OCI-LY1 (cell line): ENCODE measurements around the gene CCNYL1.
"Not testable (repeated sequence)": the region's sequence is repeated elsewhere in the genome, so short reads cannot be mapped to it uniquely, and the experiment has no call there.

Source experiments
- H2AFZ ChIP-seq: fragments of 200-600 bp; sonication (generic), shearing (Covaris generic); 2 replicates; pipeline ENCODE4 v1.6.0; 2014; ENCODE audit warnings: antibody characterized with exemption, mild to moderate bottlenecking, low read length
- H3F3A ChIP-seq: fragments of 200-600 bp; sonication (generic), shearing (Covaris generic); 2 replicates; pipeline ENCODE4 v1.6.0; 2014; ENCODE audit warnings: mild to moderate bottlenecking, antibody characterized with exemption, low read length, moderate library complexity; ENCODE audit not compliant: insufficient read depth
- H3K27ac ChIP-seq: fragments of 200-600 bp; sonication (generic); 2 replicates; pipeline ENCODE4 v1.5.1; 2014; ENCODE audit warnings: low read length, mixed run types, mild to moderate bottlenecking, low read depth; ENCODE audit not compliant: poor library complexity, severe bottlenecking
- H3K27me3 ChIP-seq: fragments of 200-600 bp; sonication (generic); 2 replicates; pipeline ENCODE4 v1.6.0; 2014; ENCODE audit warnings: antibody characterized with exemption, mild to moderate bottlenecking, low read length, moderate library complexity; ENCODE audit not compliant: insufficient read depth
- H3K36me3 ChIP-seq: fragments of 200-600 bp; sonication (generic); 2 replicates; pipeline ENCODE4 v1.6.1; 2014; ENCODE audit warnings: mild to moderate bottlenecking, antibody characterized with exemption, low read length, moderate library complexity, mixed read lengths; ENCODE audit not compliant: insufficient read depth
- H3K4me1 ChIP-seq: fragments of 200-600 bp; sonication (generic); 2 replicates; pipeline ENCODE4 v1.5.1; 2014; ENCODE audit warnings: mild to moderate bottlenecking, low read length, moderate library complexity; ENCODE audit not compliant: insufficient read depth, severe bottlenecking
- H3K4me2 ChIP-seq: fragments of 200-600 bp; sonication (generic), shearing (Covaris generic); 2 replicates; pipeline ENCODE4 v1.6.1; 2014; ENCODE audit warnings: low read length
- H3K4me3 ChIP-seq: fragments of 200-600 bp; sonication (generic); 2 replicates; pipeline ENCODE4 v1.5.1; 2014; ENCODE audit warnings: low read length, low read depth, mild to moderate bottlenecking, mixed read lengths; ENCODE audit not compliant: poor library complexity, severe bottlenecking
- H3K79me2 ChIP-seq: fragments of 200-600 bp; shearing (Covaris generic); 2 replicates; pipeline ENCODE4 v1.6.1; 2016; ENCODE audit warnings: mixed run types, low read length, mixed read lengths; ENCODE audit not compliant: insufficient read depth
- H3K9ac ChIP-seq: fragments of 200-600 bp; sonication (generic), shearing (Covaris generic); 2 replicates; pipeline ENCODE4 v1.6.1; 2014; ENCODE audit warnings: mild to moderate bottlenecking, low read length, mixed read lengths
- H3K9me2 ChIP-seq: fragments of 200-600 bp; sonication (generic), shearing (Covaris generic); 2 replicates; pipeline ENCODE4 v1.6.1; 2014; ENCODE audit warnings: low read depth, mild to moderate bottlenecking, low read length, mixed read lengths
- H3K9me3 ChIP-seq: fragments of 200-600 bp; shearing (Covaris generic); 2 replicates; pipeline ENCODE4 v1.6.1; 2014; ENCODE audit warnings: low read length, mixed read lengths
- H4K20me1 ChIP-seq: fragments of 200-600 bp; sonication (generic), shearing (Covaris generic); 2 replicates; pipeline ENCODE4 v1.6.0; 2016; ENCODE audit warnings: mild to moderate bottlenecking, low read length; ENCODE audit not compliant: insufficient read depth
- CTCF ChIP-seq: fragments of 200-600 bp; sonication (generic), shearing (Covaris generic); IDR thresholded peaks from 2 replicates; pipeline ENCODE4 v1.5.1; 2017; ENCODE audit warnings: mild to moderate bottlenecking, antibody characterized with exemption, low read length, moderate library complexity, mixed read lengths
- EZH2 ChIP-seq: fragments of 200-600 bp; sonication (generic), shearing (Covaris generic); IDR thresholded peaks from 2 replicates; pipeline ENCODE4 v1.8.0; 2017; ENCODE audit warnings: borderline replicate concordance, mixed run types, mild to moderate bottlenecking, antibody characterized with exemption, low read length, moderate library complexity, mixed read lengths

CCNYL1 gene

DNA sequence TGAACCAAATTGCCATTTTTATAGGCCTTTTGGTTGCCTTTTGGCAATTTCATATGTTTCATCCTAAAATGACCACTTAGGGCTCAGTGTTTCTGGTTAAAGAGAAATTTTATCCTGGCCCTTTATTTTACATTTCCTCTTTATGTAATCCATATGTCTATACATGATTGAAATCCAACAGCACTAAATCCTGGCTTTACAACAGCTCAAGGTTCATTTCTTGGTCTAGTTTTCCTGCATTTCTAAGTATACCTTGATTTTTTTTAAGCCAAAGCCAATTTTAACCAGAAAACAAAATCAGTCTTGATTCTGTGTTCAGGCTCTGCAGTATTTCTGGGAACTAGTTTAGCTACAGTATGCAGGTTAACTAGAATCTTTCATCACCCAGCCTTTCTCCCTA lies 46.6 kb downstream of the CCNYL1 start:
- Histone ChIP-seq H3K79me2 (no peaks in the 10 kb centered on the region), H3F3A (no peaks in the 10 kb centered on the region), H2AFZ (no peak overlapping the region), H3K9ac (no peak overlapping the region), H3K36me3 (0 out of 2 replicates have a peak, but pooled peaks cover 5% of the 10 kb centered on the region), H3K4me3 (no peak overlapping the region), H3K9me3 (no peaks in the 10 kb centered on the region), H3K4me1 (no peaks in the 10 kb centered on the region), H3K27ac (no peak overlapping the region), H3K9me2 (no peaks in the 10 kb centered on the region), H4K20me1 (no peaks in the 10 kb centered on the region), H3K4me2 (no peak overlapping the region), H3K27me3 (no peaks in the 10 kb centered on the region)
- TF ChIP-seq EZH2 (no peak), CTCF (no peak)

GRCh38 chr2:207759890-207760289 lies 48.5 kb downstream of the CCNYL1 start:
- no peaks in the 10 kb centered on the region for H3K27me3 ChIP-seq
- H3K4me2 ChIP-seq, result no peak overlapping the region
- no peak for TF ChIP-seq CTCF
- TF ChIP-seq EZH2, result no peak
- no peaks in the 10 kb centered on the region for H3K79me2 ChIP-seq
- H3K27ac ChIP-seq, result no peak overlapping the region
- no peaks in the 10 kb centered on the region for H3F3A ChIP-seq
- no peak overlapping the region for H3K9ac ChIP-seq
- H3K9me2 ChIP-seq, result no peaks in the 10 kb centered on the region
- H2AFZ ChIP-seq, result no peak overlapping the region
- no peaks in the 10 kb centered on the region for H3K4me1 ChIP-seq
- no peaks in the 10 kb centered on the region for H3K9me3 ChIP-seq
- no peaks in the 10 kb centered on the region for H4K20me1 ChIP-seq
- H3K4me3 ChIP-seq, result no peak overlapping the region
- no peaks in the 10 kb centered on the region for H3K36me3 ChIP-seq

- Histone ChIP-seq H3K4me2 (no peak overlapping the region), H3K79me2 (no peaks in the 10 kb centered on the region), H4K20me1 (no peaks in the 10 kb centered on the region), H3K9me3 (no peaks in the 10 kb centered on the region), H3K9me2 (no peaks in the 10 kb centered on the region), H3K9ac (no peak overlapping the region), H3K27me3 (no peaks in the 10 kb centered on the region), H3K27ac (no peak overlapping the region), H3K4me3 (no peak overlapping the region), H2AFZ (no peak overlapping the region), H3K36me3 (no peaks in the 10 kb centered on the region), H3K4me1 (no peaks in the 10 kb centered on the region), H3F3A (no peaks in the 10 kb centered on the region)
- TF ChIP-seq CTCF (no peak), EZH2 (no peak)
Measured at GRCh38 chr2:207760453-207760852, 49.0 kb downstream of the CCNYL1 start.

DNA sequence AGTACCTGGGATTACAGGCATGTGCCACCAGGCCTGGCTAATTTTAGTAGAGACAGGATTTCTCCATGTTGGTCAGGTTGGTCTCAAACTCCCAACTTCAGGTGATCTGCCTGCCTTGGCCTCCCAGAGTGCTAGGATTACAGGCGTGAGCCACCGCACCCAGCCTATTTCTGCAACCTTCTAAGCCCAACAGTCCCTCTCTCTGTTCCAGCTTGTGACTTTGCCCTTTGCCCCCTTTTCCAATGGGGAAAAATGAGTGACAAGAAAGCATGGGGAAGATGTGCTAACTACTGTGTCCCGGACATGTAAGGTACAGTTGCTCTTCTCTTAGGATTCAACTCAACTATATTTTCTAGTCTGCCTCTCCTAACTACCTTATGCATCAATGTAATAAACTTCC lies 50.0 kb downstream of the CCNYL1 start:
- not testable (repeated sequence) for H3K79me2 ChIP-seq, H3K27me3 ChIP-seq, H3K4me1 ChIP-seq, H4K20me1 ChIP-seq, H3F3A ChIP-seq, H3K4me3 ChIP-seq, H3K27ac ChIP-seq, H3K9me2 ChIP-seq, H3K9ac ChIP-seq, H2AFZ ChIP-seq, H3K4me2 ChIP-seq, H3K9me3 ChIP-seq, H3K36me3 ChIP-seq
